Measurements from ENCODE around the gene ABCA4. TPM values are rescaled to one million over a fixed set of nuclear protein-coding genes. Genes with fewer than 3 reads are reported as not detected.

ABCA4 gene
- total RNA-seq, 1 donor from 2014 or later: not detected

DNA sequence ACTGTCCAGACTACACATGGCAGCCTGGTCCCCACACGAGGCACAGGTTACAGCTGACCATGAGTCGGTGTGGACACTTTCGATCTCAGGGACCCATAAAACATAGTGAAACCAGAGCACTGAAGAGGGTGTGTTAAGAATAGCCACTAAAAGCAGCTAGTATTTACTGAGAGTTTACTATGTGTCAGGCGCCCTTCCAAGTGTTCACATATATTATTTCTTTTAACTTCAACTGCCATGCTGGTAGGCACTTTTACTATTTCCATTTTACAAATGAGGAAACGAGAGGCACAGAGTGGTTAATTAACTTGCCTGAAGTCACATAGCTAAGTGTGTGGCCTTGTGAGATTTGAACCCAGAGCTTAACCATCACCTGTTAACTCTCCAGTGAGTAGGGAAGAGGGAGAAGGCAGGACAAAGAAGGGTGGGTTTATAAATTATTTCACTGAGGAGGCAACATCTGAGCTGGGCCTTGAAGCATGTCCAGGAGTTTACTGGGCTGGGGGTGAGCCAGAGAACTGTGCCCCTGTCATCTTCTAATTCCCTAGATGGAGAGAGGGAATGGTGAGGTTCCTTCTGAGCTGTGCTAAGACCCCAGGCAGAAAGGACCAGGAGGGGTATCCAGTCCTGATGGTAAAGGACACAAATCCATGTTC, 20.7 kb downstream of the ABCA4 start:
- DNase-seq (no peak), ATAC-seq (ENCODE audit: low read depth) (no peak)
- CTCF ChIA-PET: no interaction called here
- no peak overlapping the region for H3K27ac Mint-ChIP-seq
- no peaks in the 10 kb centered on the region for H3K4me1 Mint-ChIP-seq
- TF ChIP-seq, protein P1, sequence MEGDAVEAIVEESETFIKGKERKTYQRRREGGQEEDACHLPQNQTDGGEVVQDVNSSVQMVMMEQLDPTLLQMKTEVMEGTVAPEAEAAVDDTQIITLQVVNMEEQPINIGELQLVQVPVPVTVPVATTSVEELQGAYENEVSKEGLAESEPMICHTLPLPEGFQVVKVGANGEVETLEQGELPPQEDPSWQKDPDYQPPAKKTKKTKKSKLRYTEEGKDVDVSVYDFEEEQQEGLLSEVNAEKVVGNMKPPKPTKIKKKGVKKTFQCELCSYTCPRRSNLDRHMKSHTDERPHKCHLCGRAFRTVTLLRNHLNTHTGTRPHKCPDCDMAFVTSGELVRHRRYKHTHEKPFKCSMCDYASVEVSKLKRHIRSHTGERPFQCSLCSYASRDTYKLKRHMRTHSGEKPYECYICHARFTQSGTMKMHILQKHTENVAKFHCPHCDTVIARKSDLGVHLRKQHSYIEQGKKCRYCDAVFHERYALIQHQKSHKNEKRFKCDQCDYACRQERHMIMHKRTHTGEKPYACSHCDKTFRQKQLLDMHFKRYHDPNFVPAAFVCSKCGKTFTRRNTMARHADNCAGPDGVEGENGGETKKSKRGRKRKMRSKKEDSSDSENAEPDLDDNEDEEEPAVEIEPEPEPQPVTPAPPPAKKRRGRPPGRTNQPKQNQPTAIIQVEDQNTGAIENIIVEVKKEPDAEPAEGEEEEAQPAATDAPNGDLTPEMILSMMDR (IDR thresholded peaks at IDR 0.05): no peak
- no peak overlapping the region for H3K4me3 Mint-ChIP-seq
- H3K36me3 Mint-ChIP-seq (ENCODE audit: low read depth): no peaks in the 10 kb centered on the region
- intact Hi-C loops (cut with micrococcal nuclease): no loop called here
- POLR2A ChIA-PET: no interaction called here
- no peaks in the 10 kb centered on the region for H3K9me3 Mint-ChIP-seq
- H3K27me3 Mint-ChIP-seq: peaks cover 19% of the 10 kb centered on the region

DNA sequence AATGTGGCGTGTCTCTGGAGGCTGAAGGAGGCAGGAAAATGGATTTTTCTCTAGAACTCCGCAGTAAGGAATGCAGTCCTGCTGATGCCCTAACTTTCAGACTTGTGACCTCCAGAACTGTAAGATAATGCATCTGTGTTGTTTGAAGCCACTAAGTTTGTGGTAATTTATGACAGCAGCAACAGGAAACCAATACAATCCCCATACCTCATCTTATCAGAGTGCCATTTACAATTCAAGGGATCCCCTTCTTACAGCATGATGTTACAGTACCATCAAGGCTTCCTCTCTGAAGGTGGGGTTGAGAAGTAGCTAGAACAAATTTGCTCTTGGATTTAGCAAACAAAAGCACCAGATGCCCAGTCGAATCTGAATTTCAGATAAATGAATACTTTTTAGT, 21.6 kb downstream of the ABCA4 start:
- H3K4me3 Mint-ChIP-seq: no peak overlapping the region
- DNase-seq: no peak
- intact Hi-C loops (cut with micrococcal nuclease): no loop called here
- POLR2A ChIA-PET: no interaction called here
- no peak overlapping the region for H3K27ac Mint-ChIP-seq
- H3K27me3 Mint-ChIP-seq: peaks cover 13% of the 10 kb centered on the region
- no peaks in the 10 kb centered on the region for H3K9me3 Mint-ChIP-seq
- CTCF ChIA-PET: no interaction called here
- no peaks in the 10 kb centered on the region for H3K36me3 Mint-ChIP-seq (ENCODE audit: low read depth)
- no peak for ATAC-seq (ENCODE audit: low read depth)
- no peaks in the 10 kb centered on the region for H3K4me1 Mint-ChIP-seq
- TF ChIP-seq, protein P1 (IDR thresholded peaks at IDR 0.05): no peak

DNA sequence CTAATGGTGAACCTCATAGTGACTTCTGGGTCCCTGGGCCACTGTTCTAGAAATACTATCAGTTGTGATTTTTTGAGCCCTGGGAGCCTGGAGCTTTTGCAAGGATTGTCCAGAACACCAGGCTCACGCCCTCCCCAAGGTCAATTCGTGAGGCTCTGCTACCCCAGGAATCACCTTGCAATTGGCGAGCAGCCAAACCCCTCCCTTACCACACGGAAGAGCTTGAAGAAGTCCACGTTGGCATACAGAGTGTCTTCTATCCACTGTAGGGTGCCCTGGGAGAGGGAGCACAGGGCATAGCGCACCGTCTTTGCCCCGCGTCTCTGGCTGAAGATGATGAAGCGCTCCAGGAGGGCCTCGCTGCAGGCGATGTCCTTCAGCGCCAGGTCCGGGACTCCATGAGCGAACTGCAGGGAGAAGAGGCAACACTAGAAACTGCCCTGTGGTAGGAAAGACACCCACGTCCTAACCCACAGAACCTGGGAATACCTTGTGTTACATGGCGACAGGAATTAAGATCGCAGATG, 22.3 kb downstream of the ABCA4 start:
- no peak for ATAC-seq (ENCODE audit: low read depth)
- ChIA-PET POLR2A (no interaction called here), CTCF (no interaction called here)
- Mint-ChIP-seq H3K4me1 (no peaks in the 10 kb centered on the region), H3K36me3 (ENCODE audit: low read depth) (no peaks in the 10 kb centered on the region), H3K27me3 (peaks cover 13% of the 10 kb centered on the region), H3K4me3 (no peak overlapping the region), H3K9me3 (no peaks in the 10 kb centered on the region), H3K27ac (no peak overlapping the region)
- TF ChIP-seq, protein P1 (IDR thresholded peaks at IDR 0.05): no peak
- intact Hi-C loops (cut with micrococcal nuclease): no loop called here
- DNase-seq: no peak

DNA sequence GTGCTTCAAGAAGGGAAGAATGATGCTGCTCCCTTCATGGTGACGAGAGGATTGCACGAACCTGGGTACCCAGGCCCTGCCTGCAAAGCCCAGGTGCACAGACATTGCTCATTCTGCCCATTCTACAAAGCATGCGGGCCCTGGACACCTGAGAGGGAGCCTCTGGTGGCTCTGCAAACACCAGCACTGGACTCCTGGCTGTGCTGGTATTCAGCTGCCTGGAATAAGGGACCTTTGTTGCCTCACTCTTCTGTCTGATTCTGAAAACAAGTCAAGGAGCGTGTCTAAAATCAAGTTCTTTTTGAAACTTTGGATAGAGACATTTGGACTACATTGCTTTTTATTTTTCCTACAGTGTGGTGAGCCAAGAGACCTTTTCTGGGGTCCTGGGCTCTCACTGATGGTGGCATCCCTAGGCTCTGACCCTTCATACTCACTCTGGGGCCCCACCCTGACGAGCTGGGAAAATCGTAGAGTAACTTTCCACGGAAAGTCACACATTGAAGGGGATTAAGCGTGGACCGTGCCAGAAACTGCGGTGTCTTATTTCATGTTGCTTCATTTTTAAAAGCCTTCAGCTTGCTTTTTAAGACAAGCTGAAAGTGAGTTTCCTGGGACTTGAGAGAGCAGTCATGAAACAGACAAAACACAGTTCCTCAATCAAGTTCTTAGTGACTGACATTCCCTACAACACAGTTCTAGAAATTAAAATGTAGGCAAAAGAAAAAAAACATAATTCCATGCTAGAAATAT, 24.0 kb downstream of the ABCA4 start:
- no peak for ATAC-seq (ENCODE audit: low read depth)
- Mint-ChIP-seq H3K27me3 (peaks cover 15% of the 10 kb centered on the region), H3K4me3 (no peak overlapping the region), H3K9me3 (no peaks in the 10 kb centered on the region), H3K36me3 (ENCODE audit: low read depth) (no peaks in the 10 kb centered on the region), H3K27ac (no peak overlapping the region), H3K4me1 (no peaks in the 10 kb centered on the region)
- POLR2A ChIA-PET: no interaction called here
- no peak for DNase-seq
- intact Hi-C loops (cut with micrococcal nuclease): no loop called here
- CTCF ChIA-PET: no interaction called here
- TF ChIP-seq, protein P1 (IDR thresholded peaks at IDR 0.05): no peak

DNA sequence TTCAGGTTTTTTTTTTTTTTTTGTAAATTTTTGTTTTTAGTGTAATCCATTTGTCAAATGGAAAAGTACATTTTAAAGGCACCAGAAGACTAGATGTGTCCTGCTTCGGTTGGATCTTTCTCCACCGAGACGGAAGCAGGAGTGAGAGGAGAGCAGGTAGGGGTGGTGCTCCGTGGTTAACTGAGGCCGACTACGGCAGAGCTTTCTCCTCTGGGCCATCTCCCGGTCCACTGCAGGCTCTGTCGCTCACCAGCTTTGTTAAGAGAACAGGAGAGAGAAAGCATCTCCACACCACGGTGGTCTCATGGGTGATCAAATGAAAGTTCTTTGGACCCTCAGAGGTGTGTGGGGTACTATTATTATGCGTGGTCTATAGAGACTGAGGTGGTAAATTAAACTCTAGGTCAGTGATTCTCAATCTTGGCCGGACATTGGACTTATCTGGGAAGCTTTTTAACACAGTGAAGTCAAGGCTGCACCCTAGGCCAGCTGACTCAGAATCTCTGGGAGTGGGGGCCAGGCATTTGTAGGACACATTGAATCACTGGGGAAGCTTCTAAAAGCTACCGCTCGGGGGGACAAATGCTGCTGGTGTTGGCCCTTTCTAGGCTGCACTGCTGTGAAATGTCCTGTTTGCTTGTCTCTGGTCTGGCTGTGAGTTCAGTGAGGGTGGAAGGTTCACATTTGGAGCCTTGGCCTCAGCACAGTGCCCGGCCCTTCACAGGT, 25.0 kb downstream of the ABCA4 start:
- no peak overlapping the region for H3K4me3 Mint-ChIP-seq
- H3K36me3 Mint-ChIP-seq (ENCODE audit: low read depth): no peaks in the 10 kb centered on the region
- POLR2A ChIA-PET: no interaction called here
- TF ChIP-seq, protein P1 (IDR thresholded peaks at IDR 0.05): no peak
- H3K4me1 Mint-ChIP-seq: no peaks in the 10 kb centered on the region
- no peaks in the 10 kb centered on the region for H3K9me3 Mint-ChIP-seq
- no peak overlapping the region for H3K27ac Mint-ChIP-seq
- ATAC-seq (ENCODE audit: low read depth) (no peak), DNase-seq (no peak)
- peaks cover 16% of the 10 kb centered on the region for H3K27me3 Mint-ChIP-seq
- intact Hi-C loops (cut with micrococcal nuclease): no loop called here
- CTCF ChIA-PET: no interaction called here
